ENCODE data around the gene LRRFIP1. TPM values are rescaled to one million over a fixed set of nuclear protein-coding genes. Genes with fewer than 3 reads are reported as not detected.
A peak's percentile ranks its signal among the peaks of the same experiment; 100 is the strongest.

The LRRFIP1 gene
- total and polyA plus RNA-seq, 2 donors (not counting 3 experiments of a cell fraction or from before 2014, with no cell fraction given) = 39.2 to 179 TPM

DNA sequence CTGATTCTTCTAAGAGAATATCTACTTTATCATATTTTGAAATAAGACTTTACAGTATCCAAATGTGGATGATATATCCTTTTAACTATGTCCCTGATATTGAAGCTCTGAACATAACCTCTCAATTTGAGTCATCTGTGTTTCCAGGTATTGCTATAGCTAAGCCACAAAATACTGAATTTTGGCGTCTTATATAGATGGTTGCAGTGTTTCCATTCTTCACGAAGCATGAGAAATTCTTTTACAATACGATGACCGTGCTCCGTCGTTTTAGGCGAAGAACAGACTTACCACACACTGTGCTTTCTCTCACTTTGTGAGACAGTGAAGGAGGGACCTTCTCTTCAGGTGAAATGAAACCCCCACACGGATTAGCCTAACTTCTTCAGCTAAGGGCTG is 45.3 kb downstream of the LRRFIP1 start:
- TF ChIP-seq POLR2A (IDR thresholded peaks at IDR 0.05; ENCODE audit: low read depth, low read length) = no peak
- TF ChIP-seq POLR2AphosphoS5 (IDR thresholded peaks at IDR 0.05; ENCODE audit: insufficient read depth, low read depth, low read length) = no peak
- no peak for TF ChIP-seq GATA2 (IDR thresholded peaks at IDR 0.05; ENCODE audit: insufficient read depth, insufficient read length, low read depth, low read length)
- no peak for TF ChIP-seq FOS (IDR thresholded peaks at IDR 0.05; ENCODE audit: borderline replicate concordance, insufficient read depth, low read length)
- TF ChIP-seq, protein P1, sequence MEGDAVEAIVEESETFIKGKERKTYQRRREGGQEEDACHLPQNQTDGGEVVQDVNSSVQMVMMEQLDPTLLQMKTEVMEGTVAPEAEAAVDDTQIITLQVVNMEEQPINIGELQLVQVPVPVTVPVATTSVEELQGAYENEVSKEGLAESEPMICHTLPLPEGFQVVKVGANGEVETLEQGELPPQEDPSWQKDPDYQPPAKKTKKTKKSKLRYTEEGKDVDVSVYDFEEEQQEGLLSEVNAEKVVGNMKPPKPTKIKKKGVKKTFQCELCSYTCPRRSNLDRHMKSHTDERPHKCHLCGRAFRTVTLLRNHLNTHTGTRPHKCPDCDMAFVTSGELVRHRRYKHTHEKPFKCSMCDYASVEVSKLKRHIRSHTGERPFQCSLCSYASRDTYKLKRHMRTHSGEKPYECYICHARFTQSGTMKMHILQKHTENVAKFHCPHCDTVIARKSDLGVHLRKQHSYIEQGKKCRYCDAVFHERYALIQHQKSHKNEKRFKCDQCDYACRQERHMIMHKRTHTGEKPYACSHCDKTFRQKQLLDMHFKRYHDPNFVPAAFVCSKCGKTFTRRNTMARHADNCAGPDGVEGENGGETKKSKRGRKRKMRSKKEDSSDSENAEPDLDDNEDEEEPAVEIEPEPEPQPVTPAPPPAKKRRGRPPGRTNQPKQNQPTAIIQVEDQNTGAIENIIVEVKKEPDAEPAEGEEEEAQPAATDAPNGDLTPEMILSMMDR (IDR thresholded peaks at IDR 0.05; ENCODE audit: extremely low read depth in 1 of 2, insufficient read depth in 1 of 2, low read depth in 1 of 2, low read length in 2 of 2) = no peak
- TF ChIP-seq, protein P2, sequence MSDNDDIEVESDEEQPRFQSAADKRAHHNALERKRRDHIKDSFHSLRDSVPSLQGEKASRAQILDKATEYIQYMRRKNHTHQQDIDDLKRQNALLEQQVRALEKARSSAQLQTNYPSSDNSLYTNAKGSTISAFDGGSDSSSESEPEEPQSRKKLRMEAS (IDR thresholded peaks at IDR 0.05; ENCODE audit: insufficient read depth, insufficient read length) = no peak
- no peak for TF ChIP-seq MYC (IDR thresholded peaks at IDR 0.05; ENCODE audit: low read depth, low read length)
- TF ChIP-seq JUN (IDR thresholded peaks at IDR 0.05; ENCODE audit: borderline replicate concordance, insufficient read depth, insufficient read length, low read depth) = no peak
- no peak for TF ChIP-seq EZH2 (IDR thresholded peaks at IDR 0.05; ENCODE audit: borderline replicate concordance, low read depth, low read length, severe bottlenecking)
- BruUV-seq (replicated peaks) = no TSS peak
- Histone ChIP-seq H3K36me3 (ENCODE audit: control insufficient read depth in 2 of 2, extremely low read depth in 1 of 2, insufficient read depth in 2 of 2, low read length in 2 of 2) (no peaks in the 10 kb centered on the region), H3K9me3 (replicated peaks; ENCODE audit: control insufficient read depth, insufficient read depth, low read length) (no peaks in the 10 kb centered on the region), H2AFZ (ENCODE audit: low read depth, low read length) (no peak overlapping the region), H3K4me2 (ENCODE audit: insufficient read depth, low read length) (peak overlapping the region; percentile 40), H3K79me2 (ENCODE audit: control insufficient read depth, insufficient read depth, low read length) (no peaks in the 10 kb centered on the region), H3K4me1 (ENCODE audit: control insufficient read depth, extremely low read depth, insufficient read depth, low read length) (peaks cover 50% of the 10 kb centered on the region), H3K27me3 (ENCODE audit: control insufficient read depth in 2 of 2, insufficient read depth in 2 of 2, low read length in 2 of 2) (no peaks in the 10 kb centered on the region), H3K27ac (ENCODE audit: insufficient read depth, low read depth, low read length) (peak overlapping the region; percentile 96), H4K20me1 (replicated peaks; ENCODE audit: control insufficient read depth, extremely low read depth, insufficient read depth, low read length) (no peaks in the 10 kb centered on the region), H3K9ac (replicated peaks; ENCODE audit: extremely low read depth, insufficient read depth, low read length) (peak overlapping the region; percentile 66), H3K4me3 (replicated peaks in 1 of 3; ENCODE audit: insufficient read depth in 1 of 3, low read depth in 1 of 3, low read length in 3 of 3) (no peak overlapping the region), H3K9me1 (replicated peaks; ENCODE audit: control insufficient read depth, extremely low read depth, insufficient read depth, low read length) (no peaks in the 10 kb centered on the region)
- CTCF ChIA-PET = interaction anchor here (0.6 to 7.8 kb wide), 34 partner anchors 9 to 1813 kb away, joined by 3 to 207 read pairs (median 8); partner anchors contain the start of gene LRRFIP1
- intact Hi-C loops (cut with micrococcal nuclease) = loop anchor here (1.0 to 10.0 kb wide), 9 partner anchors 43 to 578 kb away; partner anchors contain the start of gene LRRFIP1
- no peak for DNase-seq (ENCODE audit: low read depth, low spot score)
- FAIRE-seq = no peak
- dilution Hi-C loops (cut with MboI; ENCODE audit: extremely low pct_ligation_motif_present, low sequenced_read_pairs) = no loop called here
- POLR2A ChIA-PET = no interaction called here

Data from endothelial cell of umbilical vein (primary cell).